Bronchial epithelial cell (primary cell): Measurements from ENCODE around the gene ARID4A. TPM values are rescaled to one million over a fixed set of nuclear protein-coding genes. Genes with fewer than 3 reads are reported as not detected.

Source experiments
- DNase-seq: peaks from one replicate; pipeline ENCODE4 v3.0.0-alpha.2; 2010; ENCODE audit warnings: low read depth
- FAIRE-seq: peaks from 2 replicates; lab custom pipeline; 2011; peaks lifted over from hg19 to GRCh38; lab: Jason Lieb, UNC
- H3K27me3 ChIP-seq: 2 replicates; pipeline ENCODE4 v1.5.1; 2011; ENCODE audit warnings: low read length; ENCODE audit not compliant: control insufficient read depth, insufficient read depth
- H3K36me3 ChIP-seq: 2 replicates; pipeline ENCODE4 v1.5.1; 2011; ENCODE audit warnings: low read length; ENCODE audit not compliant: control insufficient read depth, insufficient read depth
- H3K4me3 ChIP-seq: 2 replicates; pipeline ENCODE4 v1.5.1; 2011; ENCODE audit warnings: mild to moderate bottlenecking, low read depth, low read length, control low read depth
- CTCF ChIP-seq: IDR thresholded peaks from 2 replicates; pipeline ENCODE4 v1.5.1; 2011; ENCODE audit warnings: mild to moderate bottlenecking, moderate library complexity, low read length, control low read depth, inconsistent platforms; ENCODE audit not compliant: insufficient read depth, severe bottlenecking
- total RNA-seq: library from RNA; depleted of rRNA; stranded (reverse); fragments of >200 nt; gene quantifications from 2 replicates; pipeline ENCODE4 v1.2.1, GENCODE V29; 2014

ARID4A gene
- total RNA-seq, 1 donor from 2014 or later: 4.5 TPM

- no peak overlapping the region for H3K4me3 ChIP-seq
- no peaks in the 10 kb centered on the region for H3K27me3 ChIP-seq
- FAIRE-seq (no peak), DNase-seq (no peak)
- peaks cover 3% of the 10 kb centered on the region for H3K36me3 ChIP-seq
- no peak for TF ChIP-seq CTCF
These were observed 20.2 kb upstream of the ARID4A start for GRCh38 chr14:58278177-58278576.

GRCh38 chr14:58280954-58281787, 17.2 kb upstream of the ARID4A start:
- Histone ChIP-seq H3K4me3 (no peak overlapping the region), H3K27me3 (no peaks in the 10 kb centered on the region), H3K36me3 (peaks cover 3% of the 10 kb centered on the region)
- DNase-seq (peak; percentile 88), FAIRE-seq (no peak)
- no peak for TF ChIP-seq CTCF

- H3K27me3 ChIP-seq: no peaks in the 10 kb centered on the region
- TF ChIP-seq CTCF: no peak
- FAIRE-seq: no peak
- peaks cover 3% of the 10 kb centered on the region for H3K36me3 ChIP-seq
- H3K4me3 ChIP-seq: no peak overlapping the region
- no peak for DNase-seq
These were observed 16.4 kb upstream of the ARID4A start for GRCh38 chr14:58281969-58282368.

GRCh38 chr14:58282925-58283593, 15.3 kb upstream of the ARID4A start:
- DNase-seq (no peak), FAIRE-seq (no peak)
- H3K36me3 ChIP-seq: peaks cover 3% of the 10 kb centered on the region

GRCh38 chr14:58283730-58284129, 14.6 kb upstream of the ARID4A start:
- no peak for DNase-seq
- FAIRE-seq: no peak
- Histone ChIP-seq H3K36me3 (peaks cover 2% of the 10 kb centered on the region), H3K4me3 (no peak overlapping the region), H3K27me3 (no peaks in the 10 kb centered on the region)
- TF ChIP-seq CTCF: no peak

More at GRCh38 chr14:58282925-58283593, 15.3 kb upstream of the ARID4A start:
- H3K27me3 ChIP-seq: no peaks in the 10 kb centered on the region
- no peak for TF ChIP-seq CTCF
- H3K4me3 ChIP-seq: no peak overlapping the region
